ENCODE data around the gene GLI3. TPM values are rescaled to one million over a fixed set of nuclear protein-coding genes. Genes with fewer than 3 reads are reported as not detected.

GLI3 gene
- total and polyA plus RNA-seq, 2 of the 8 experiments (the other 6 are each of a cell fraction or from before 2014, with no cell fraction given): 8.0 to 31.1 TPM

GRCh38 chr7:41940760-41941343 is 296.2 kb downstream of the GLI3 start (continued):
- TF ChIP-seq RAD21 (IDR thresholded peaks at IDR 0.05 in 1 of 2, conservative IDR thresholded peaks at IDR 0.05 in 1 of 2; ENCODE audit: low read depth in 2 of 2, low read length in 2 of 2) (peak; percentile 93 to 94), POU5F1 (IDR thresholded peaks at IDR 0.05; ENCODE audit: low read depth, low read length) (no peak), CREB1 (IDR thresholded peaks at IDR 0.05) (no peak), CBX8 (IDR thresholded peaks at IDR 0.05; ENCODE audit: borderline replicate concordance, low read depth, low read length) (no peak), CHD1 (IDR thresholded peaks at IDR 0.05; ENCODE audit: low read depth, low read length) (no peak), YY1 (IDR thresholded peaks at IDR 0.05; ENCODE audit: low read depth, low read length) (no peak)
